ENCODE data around the gene BPIFB1.

DNA sequence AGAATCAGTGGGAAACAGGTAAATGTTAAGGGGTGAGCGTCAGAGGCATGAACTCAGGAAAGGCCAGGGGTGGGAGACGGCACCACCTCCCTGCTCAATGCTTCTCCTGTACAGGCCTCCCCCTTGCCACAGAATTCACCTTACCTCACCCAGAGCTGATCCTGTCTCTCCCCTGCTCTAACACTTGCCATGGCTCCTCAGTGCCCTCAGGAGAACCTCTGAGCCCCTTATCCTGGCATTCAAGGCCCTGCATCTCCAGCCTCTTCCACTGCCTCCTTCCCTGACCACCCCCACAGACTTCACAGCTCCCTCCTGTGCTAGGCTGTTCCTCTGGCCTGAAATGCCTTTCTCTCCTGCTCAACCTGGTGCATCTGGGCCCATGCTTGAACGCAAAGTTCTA, 33.9 kb downstream of the BPIFB1 start:
- TF ChIP-seq, protein P1, sequence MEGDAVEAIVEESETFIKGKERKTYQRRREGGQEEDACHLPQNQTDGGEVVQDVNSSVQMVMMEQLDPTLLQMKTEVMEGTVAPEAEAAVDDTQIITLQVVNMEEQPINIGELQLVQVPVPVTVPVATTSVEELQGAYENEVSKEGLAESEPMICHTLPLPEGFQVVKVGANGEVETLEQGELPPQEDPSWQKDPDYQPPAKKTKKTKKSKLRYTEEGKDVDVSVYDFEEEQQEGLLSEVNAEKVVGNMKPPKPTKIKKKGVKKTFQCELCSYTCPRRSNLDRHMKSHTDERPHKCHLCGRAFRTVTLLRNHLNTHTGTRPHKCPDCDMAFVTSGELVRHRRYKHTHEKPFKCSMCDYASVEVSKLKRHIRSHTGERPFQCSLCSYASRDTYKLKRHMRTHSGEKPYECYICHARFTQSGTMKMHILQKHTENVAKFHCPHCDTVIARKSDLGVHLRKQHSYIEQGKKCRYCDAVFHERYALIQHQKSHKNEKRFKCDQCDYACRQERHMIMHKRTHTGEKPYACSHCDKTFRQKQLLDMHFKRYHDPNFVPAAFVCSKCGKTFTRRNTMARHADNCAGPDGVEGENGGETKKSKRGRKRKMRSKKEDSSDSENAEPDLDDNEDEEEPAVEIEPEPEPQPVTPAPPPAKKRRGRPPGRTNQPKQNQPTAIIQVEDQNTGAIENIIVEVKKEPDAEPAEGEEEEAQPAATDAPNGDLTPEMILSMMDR (IDR thresholded peaks at IDR 0.05) = no peak
- TF ChIP-seq, protein P2, sequence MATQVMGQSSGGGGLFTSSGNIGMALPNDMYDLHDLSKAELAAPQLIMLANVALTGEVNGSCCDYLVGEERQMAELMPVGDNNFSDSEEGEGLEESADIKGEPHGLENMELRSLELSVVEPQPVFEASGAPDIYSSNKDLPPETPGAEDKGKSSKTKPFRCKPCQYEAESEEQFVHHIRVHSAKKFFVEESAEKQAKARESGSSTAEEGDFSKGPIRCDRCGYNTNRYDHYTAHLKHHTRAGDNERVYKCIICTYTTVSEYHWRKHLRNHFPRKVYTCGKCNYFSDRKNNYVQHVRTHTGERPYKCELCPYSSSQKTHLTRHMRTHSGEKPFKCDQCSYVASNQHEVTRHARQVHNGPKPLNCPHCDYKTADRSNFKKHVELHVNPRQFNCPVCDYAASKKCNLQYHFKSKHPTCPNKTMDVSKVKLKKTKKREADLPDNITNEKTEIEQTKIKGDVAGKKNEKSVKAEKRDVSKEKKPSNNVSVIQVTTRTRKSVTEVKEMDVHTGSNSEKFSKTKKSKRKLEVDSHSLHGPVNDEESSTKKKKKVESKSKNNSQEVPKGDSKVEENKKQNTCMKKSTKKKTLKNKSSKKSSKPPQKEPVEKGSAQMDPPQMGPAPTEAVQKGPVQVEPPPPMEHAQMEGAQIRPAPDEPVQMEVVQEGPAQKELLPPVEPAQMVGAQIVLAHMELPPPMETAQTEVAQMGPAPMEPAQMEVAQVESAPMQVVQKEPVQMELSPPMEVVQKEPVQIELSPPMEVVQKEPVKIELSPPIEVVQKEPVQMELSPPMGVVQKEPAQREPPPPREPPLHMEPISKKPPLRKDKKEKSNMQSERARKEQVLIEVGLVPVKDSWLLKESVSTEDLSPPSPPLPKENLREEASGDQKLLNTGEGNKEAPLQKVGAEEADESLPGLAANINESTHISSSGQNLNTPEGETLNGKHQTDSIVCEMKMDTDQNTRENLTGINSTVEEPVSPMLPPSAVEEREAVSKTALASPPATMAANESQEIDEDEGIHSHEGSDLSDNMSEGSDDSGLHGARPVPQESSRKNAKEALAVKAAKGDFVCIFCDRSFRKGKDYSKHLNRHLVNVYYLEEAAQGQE (IDR thresholded peaks at IDR 0.05; ENCODE audit: insufficient read depth in 1 of 2, low read depth in 2 of 2, low read length in 1 of 2) = no peak
- TF ChIP-seq TCF7L2 (IDR thresholded peaks at IDR 0.05; ENCODE audit: low read depth, low read length) (no peak), POLR2AphosphoS5 (IDR thresholded peaks at IDR 0.05; ENCODE audit: low read depth, low read length) (no peak)
